ENCODE measurements around the gene ANKRD39. TPM values are rescaled to one million over a fixed set of nuclear protein-coding genes. Genes with fewer than 3 reads are reported as not detected.

Gene ANKRD39
- total RNA-seq, 2 experiments from 2014 or later = 25.0 to 27.3 TPM

Small RNA genes lying within 50 kb of the gene (microRNA-seq; reads per million reads assigned to microRNA genes)
- not detected for gene MIR3127 (ENCODE audit: borderline microRNAs expressed, borderline replicate concordance)

Other genes starting within 250 kb of the ANKRD39 start
- gene KANSL3, start 219.7 kb downstream of the ANKRD39 start, total RNA-seq = 10 to 100 TPM; 33.0 to 37.5 TPM
- gene FER1L5, start 215.3 kb downstream of the ANKRD39 start, total RNA-seq = not detected
- 1 to 10 TPM; 4.0 to 4.8 TPM for gene LMAN2L, start 118.0 kb downstream of the ANKRD39 start, total RNA-seq
- 1 to 10 TPM; 5.6 to 6.0 TPM for gene CNNM4, start 97.1 kb downstream of the ANKRD39 start, total RNA-seq
- gene CNNM3, start 41.7 kb downstream of the ANKRD39 start, total RNA-seq = 10 to 100 TPM; 17.3 to 19.9 TPM
- 1 to 10 TPM; 3.3 to 4.2 TPM for gene ANKRD23, start 14.0 kb downstream of the ANKRD39 start, total RNA-seq
- 1 to 10 TPM; 7.7 to 8.5 TPM for gene SEMA4C, start 12.1 kb upstream of the ANKRD39 start, total RNA-seq
- gene FAM178B, start 128.6 kb upstream of the ANKRD39 start, total RNA-seq = under 1 TPM; 0.17 to 0.35 TPM
- gene FAHD2B, start 236.9 kb upstream of the ANKRD39 start, total RNA-seq = 10 to 100 TPM; 26.1 to 28.1 TPM